A549 (cell line): ENCODE measurements around the gene TSKU.

Source experiments
- BHLHE40 ChIP-seq: IDR thresholded peaks from 2 replicates; pipeline ENCODE4 v1.6.1; 2012; ENCODE audit warnings: low read depth, low read length, inconsistent platforms
- CEBPB ChIP-seq, 2 experiments: fragments of >200 bp in 1 of 2; sonication (Bioruptor Twin) in 1 of 2; formaldehyde crosslinking in 1 of 2; IDR thresholded peaks; 2 replicates each; pipeline ENCODE4 v1.6.1; 2012 to 2016
- ESRRA ChIP-seq: fragments of 150-350 bp; IDR thresholded peaks from 2 replicates; pipeline ENCODE4 v1.6.1; 2014; ENCODE audit warnings: mild to moderate bottlenecking, low read length, borderline replicate concordance
- POLR2A ChIP-seq: IDR thresholded peaks from 2 replicates; pipeline ENCODE4 v1.6.1; 2012; ENCODE audit warnings: mild to moderate bottlenecking, low read length
- ZNF302 ChIP-seq: fragments of 250-450 bp; sonication (Bioruptor Pico); IDR thresholded peaks from 2 replicates; pipeline ENCODE4 v1.9.0; 2021; ENCODE audit warnings: inconsistent platforms, mild to moderate bottlenecking, moderate library complexity
- TF ChIP-seq, protein P1 (sequence below): fragments of >200 bp; sonication (Bioruptor Twin); formaldehyde crosslinking; IDR thresholded peaks from 3 replicates; pipeline ENCODE4 v1.5.1; 2016

DNA sequence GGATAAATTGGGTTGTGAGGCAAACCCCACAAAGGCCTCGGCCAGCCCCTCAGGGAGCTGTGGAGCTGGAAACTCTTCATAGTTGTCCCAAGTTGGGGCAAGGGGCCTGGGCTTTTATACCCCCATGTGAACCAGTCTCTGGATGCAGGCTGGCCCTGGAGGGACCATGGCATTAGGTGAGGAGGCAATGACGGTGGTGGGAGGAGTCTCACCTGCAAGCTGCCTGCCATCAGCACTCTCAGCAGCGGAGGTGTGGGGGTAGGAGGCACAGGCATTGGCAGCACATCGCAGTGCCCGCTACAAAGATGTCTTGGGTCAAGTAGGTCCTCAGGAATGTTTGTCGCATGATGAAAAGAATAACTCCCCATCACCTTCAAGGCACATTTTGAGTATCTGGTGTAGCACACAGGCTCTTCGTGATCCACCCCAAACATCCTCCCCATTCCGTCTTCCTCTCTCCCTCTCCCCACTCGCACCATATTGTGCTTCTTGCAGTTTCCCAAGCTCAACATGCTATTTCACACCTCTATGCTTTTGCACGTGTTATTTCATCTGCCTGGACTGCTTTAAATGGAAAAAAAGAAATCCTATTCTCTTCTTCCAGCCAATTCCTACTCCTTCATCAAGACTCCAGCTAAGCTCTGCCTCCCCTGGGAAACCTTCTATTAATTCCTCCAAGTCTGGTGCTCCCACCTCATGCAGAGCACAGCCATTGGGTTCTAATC is 18.1 kb upstream of the TSKU start:
- TF ChIP-seq ESRRA (no peak), POLR2A (no peak), CEBPB (IDR thresholded peaks at IDR 0.05) (no peak), ZNF302 (CRISPR knock-in tag) (no peak), BHLHE40 (no peak)
- TF ChIP-seq, protein P1, sequence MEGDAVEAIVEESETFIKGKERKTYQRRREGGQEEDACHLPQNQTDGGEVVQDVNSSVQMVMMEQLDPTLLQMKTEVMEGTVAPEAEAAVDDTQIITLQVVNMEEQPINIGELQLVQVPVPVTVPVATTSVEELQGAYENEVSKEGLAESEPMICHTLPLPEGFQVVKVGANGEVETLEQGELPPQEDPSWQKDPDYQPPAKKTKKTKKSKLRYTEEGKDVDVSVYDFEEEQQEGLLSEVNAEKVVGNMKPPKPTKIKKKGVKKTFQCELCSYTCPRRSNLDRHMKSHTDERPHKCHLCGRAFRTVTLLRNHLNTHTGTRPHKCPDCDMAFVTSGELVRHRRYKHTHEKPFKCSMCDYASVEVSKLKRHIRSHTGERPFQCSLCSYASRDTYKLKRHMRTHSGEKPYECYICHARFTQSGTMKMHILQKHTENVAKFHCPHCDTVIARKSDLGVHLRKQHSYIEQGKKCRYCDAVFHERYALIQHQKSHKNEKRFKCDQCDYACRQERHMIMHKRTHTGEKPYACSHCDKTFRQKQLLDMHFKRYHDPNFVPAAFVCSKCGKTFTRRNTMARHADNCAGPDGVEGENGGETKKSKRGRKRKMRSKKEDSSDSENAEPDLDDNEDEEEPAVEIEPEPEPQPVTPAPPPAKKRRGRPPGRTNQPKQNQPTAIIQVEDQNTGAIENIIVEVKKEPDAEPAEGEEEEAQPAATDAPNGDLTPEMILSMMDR: no peak
